ENCODE results near the gene TCIRG1.

The TCIRG1 gene

GRCh38 chr11:68051191-68052136 is 12.6 kb downstream of the TCIRG1 start:
- no peak for DNase-seq (ENCODE audit: low read depth)

- no peak for DNase-seq (ENCODE audit: low read depth)
Observed at GRCh38 chr11:68052137-68052873, 13.5 kb downstream of the TCIRG1 start.

- DNase-seq (ENCODE audit: low read depth): no peak
Observed at GRCh38 chr11:68053117-68053516, 14.3 kb downstream of the TCIRG1 start.

GRCh38 chr11:68053981-68054812 is 15.4 kb downstream of the TCIRG1 start:
- DNase-seq (ENCODE audit: low read depth): no peak

- no peak for DNase-seq (ENCODE audit: low read depth)
Observed at GRCh38 chr11:68056317-68057285, 17.8 kb downstream of the TCIRG1 start.

- DNase-seq (ENCODE audit: low read depth): no peak
Observed at GRCh38 chr11:68057807-68058206, 19.0 kb downstream of the TCIRG1 start.

- DNase-seq (ENCODE audit: low read depth): no peak
Observed at GRCh38 chr11:68061508-68061907, 22.7 kb downstream of the TCIRG1 start.

- no peak for DNase-seq (ENCODE audit: low read depth)
Observed at GRCh38 chr11:68064926-68065325, 26.1 kb downstream of the TCIRG1 start.

- no peak for DNase-seq (ENCODE audit: low read depth)
Observed at GRCh38 chr11:68065841-68066240, 27.0 kb downstream of the TCIRG1 start.

GRCh38 chr11:68066742-68067141 is 27.9 kb downstream of the TCIRG1 start:
- DNase-seq (ENCODE audit: low read depth): no peak

GRCh38 chr11:68067991-68068390 is 29.2 kb downstream of the TCIRG1 start:
- DNase-seq (ENCODE audit: low read depth): no peak

GRCh38 chr11:68071281-68072048 is 32.6 kb downstream of the TCIRG1 start:
- DNase-seq (ENCODE audit: low read depth): no peak

GRCh38 chr11:68074584-68075352 is 35.9 kb downstream of the TCIRG1 start:
- no peak for DNase-seq (ENCODE audit: low read depth)

- no peak for DNase-seq (ENCODE audit: low read depth)
Observed at GRCh38 chr11:68076371-68077042, 37.7 kb downstream of the TCIRG1 start.

GRCh38 chr11:68077617-68078582 is 39.1 kb downstream of the TCIRG1 start:
- DNase-seq (ENCODE audit: low read depth): no peak

- no peak for DNase-seq (ENCODE audit: low read depth)
Observed at GRCh38 chr11:68080860-68081259, 42.0 kb downstream of the TCIRG1 start.

- DNase-seq (ENCODE audit: low read depth): no peak
Observed at GRCh38 chr11:68081691-68082090, 42.9 kb downstream of the TCIRG1 start.

GRCh38 chr11:68082481-68082880 is 43.7 kb downstream of the TCIRG1 start:
- no peak for DNase-seq (ENCODE audit: low read depth)

All from stimulated activated CD8-positive, alpha-beta memory T cell treated with anti-CD3 and anti-CD28 coated beads, Interleukin-15, amount 100 ng/mL, for 1 hour (primary cell).